ENCODE measurements around the gene CHCHD1. TPM values are rescaled to one million over a fixed set of nuclear protein-coding genes. Genes with fewer than 3 reads are reported as not detected.
"Not testable (repeated sequence)": the region's sequence is repeated elsewhere in the genome, so short reads cannot be mapped to it uniquely, and the experiment has no call there.

The CHCHD1 gene
- polyA plus RNA-seq, 1 donor = 30.6 TPM

- not testable (repeated sequence) for DNase-seq
Observed at GRCh38 chr10:73795491-73795890, 13.6 kb downstream of the CHCHD1 start.

GRCh38 chr10:73796035-73796434 lies 14.2 kb downstream of the CHCHD1 start:
- DNase-seq = not testable (repeated sequence)

GRCh38 chr10:73796766-73797165 lies 14.9 kb downstream of the CHCHD1 start:
- no peak for DNase-seq

- no peak for DNase-seq
Observed at GRCh38 chr10:73797324-73798025, 15.6 kb downstream of the CHCHD1 start.

GRCh38 chr10:73798087-73798486 lies 16.2 kb downstream of the CHCHD1 start:
- no peak for DNase-seq

GRCh38 chr10:73798927-73799560 lies 17.2 kb downstream of the CHCHD1 start:
- DNase-seq = no peak

- no peak for DNase-seq
Observed at GRCh38 chr10:73799899-73800559, 18.2 kb downstream of the CHCHD1 start.

GRCh38 chr10:73800560-73801252 lies 18.9 kb downstream of the CHCHD1 start:
- DNase-seq = no peak

GRCh38 chr10:73801253-73801590 lies 19.4 kb downstream of the CHCHD1 start:
- no peak for DNase-seq

- DNase-seq = no peak
Observed at GRCh38 chr10:73802276-73802991, 20.6 kb downstream of the CHCHD1 start.

GRCh38 chr10:73803680-73804286 lies 21.9 kb downstream of the CHCHD1 start:
- DNase-seq = no peak

GRCh38 chr10:73806176-73806950 lies 24.5 kb downstream of the CHCHD1 start:
- DNase-seq = no peak

- DNase-seq = no peak
Observed at GRCh38 chr10:73807471-73807870, 25.6 kb downstream of the CHCHD1 start.

- no peak for DNase-seq
Observed at GRCh38 chr10:73808021-73808815, 26.4 kb downstream of the CHCHD1 start.

- no peak for DNase-seq
Observed at GRCh38 chr10:73809061-73809818, 27.4 kb downstream of the CHCHD1 start.

- no peak for DNase-seq
Observed at GRCh38 chr10:73810358-73810734, 28.5 kb downstream of the CHCHD1 start.

GRCh38 chr10:73810735-73811465 lies 29.1 kb downstream of the CHCHD1 start:
- DNase-seq = no peak

- no peak for DNase-seq
Observed at GRCh38 chr10:73812657-73813056, 30.8 kb downstream of the CHCHD1 start.

- DNase-seq = no peak
Observed at GRCh38 chr10:73813333-73813732, 31.5 kb downstream of the CHCHD1 start.
